Activated T-cell treated with anti-CD3 and anti-CD28 coated beads for 24 hours (primary cell): ENCODE results near the gene PBXIP1.
"Not testable (repeated sequence)": the region's sequence is repeated elsewhere in the genome, so short reads cannot be mapped to it uniquely, and the experiment has no call there.

Source experiments
- DNase-seq: peaks from one replicate; pipeline ENCODE4 v3.0.0-alpha.2; 2020; ENCODE audit warnings: low read depth

The PBXIP1 gene

GRCh38 chr1:154994591-154994990 lies 38.7 kb upstream of the PBXIP1 start:
- DNase-seq = no peak

GRCh38 chr1:154994269-154994587 lies 38.3 kb upstream of the PBXIP1 start:
- no peak for DNase-seq

GRCh38 chr1:154993572-154994268 lies 37.8 kb upstream of the PBXIP1 start, which contains the start of gene LENEP:
Gene LENEP (plus strand): TSS chr1:154993586. CDS start chr1:154993608, 22 bp downstream.
- DNase-seq = no peak

- DNase-seq = no peak
Observed at GRCh38 chr1:154992721-154993571, 37.0 kb upstream of the PBXIP1 start.

- no peak for DNase-seq
Observed at GRCh38 chr1:154990276-154990675, 34.4 kb upstream of the PBXIP1 start.

- no peak for DNase-seq
Observed at GRCh38 chr1:154989195-154989860, 33.4 kb upstream of the PBXIP1 start.

GRCh38 chr1:154988058-154988954 lies 32.4 kb upstream of the PBXIP1 start:
- no peak for DNase-seq

GRCh38 chr1:154987326-154987725 lies 31.4 kb upstream of the PBXIP1 start:
- DNase-seq = no peak

- not testable (repeated sequence) for DNase-seq
Observed at GRCh38 chr1:154986736-154987135, 30.8 kb upstream of the PBXIP1 start.

- no peak for DNase-seq
Observed at GRCh38 chr1:154983776-154984466, 28.0 kb upstream of the PBXIP1 start.

GRCh38 chr1:154982897-154983648 lies 27.2 kb upstream of the PBXIP1 start, which contains the start of gene FLAD1:
Gene FLAD1 (plus strand): TSS chr1:154983344. CDS start chr1:154983695, 351 bp downstream.
- peak; percentile 96 for DNase-seq

GRCh38 chr1:154982341-154982740 lies 26.4 kb upstream of the PBXIP1 start:
- no peak for DNase-seq

- no peak for DNase-seq
Observed at GRCh38 chr1:154978360-154978759, 22.5 kb upstream of the PBXIP1 start.

- DNase-seq = not testable (repeated sequence)
Observed at GRCh38 chr1:154977762-154978161, 21.9 kb upstream of the PBXIP1 start.

GRCh38 chr1:154975409-154976059 lies 19.6 kb upstream of the PBXIP1 start:
- DNase-seq = peak; percentile 46

- DNase-seq = peak; percentile 93
Observed at GRCh38 chr1:154974808-154975408, 19.0 kb upstream of the PBXIP1 start.

GRCh38 chr1:154974102-154974807 lies 18.4 kb upstream of the PBXIP1 start, which contains the start of gene CKS1B:
Gene CKS1B (plus strand): TSS chr1:154974681. CDS start chr1:154974746, 65 bp downstream.
- peak; percentile 94 for DNase-seq

- DNase-seq = peak; percentile 87
Observed at GRCh38 chr1:154973344-154974101, 17.6 kb upstream of the PBXIP1 start.
